GM18951 (cell line): ENCODE results near the gene CXXC5.

Experiments used
- POLR2A ChIP-seq: IDR thresholded peaks from 4 replicates; pipeline ENCODE4 v1.6.1; 2011; ENCODE audit warnings: mild to moderate bottlenecking; ENCODE audit not compliant: insufficient read length, insufficient read depth; ENCODE audit errors: extremely low read depth
- in situ Hi-C: fragments of 300-500 bp; cut with MboI; formaldehyde crosslinking; loops from one replicate; pipeline ENCODE4 v1.12.0; 2022; ENCODE audit warnings: low sequenced_read_pairs, mixed read lengths, inconsistent platforms; ENCODE audit not compliant: unreplicated experiment

Gene CXXC5

GRCh38 chr5:139634028-139634325 is 14.2 kb upstream of the CXXC5 start:
- in situ Hi-C loops = loop anchor here (5.0 kb wide), 1 partner anchor 128 kb away; no protein-coding TSS in a partner anchor

GRCh38 chr5:139634541-139634940 is 13.6 kb upstream of the CXXC5 start:
- in situ Hi-C loops = loop anchor here (5.0 kb wide), 1 partner anchor 128 kb away; no protein-coding TSS in a partner anchor
- TF ChIP-seq POLR2A = no peak

More at GRCh38 chr5:139634028-139634325, 14.2 kb upstream of the CXXC5 start:
- no peak for TF ChIP-seq POLR2A

- no peak for TF ChIP-seq POLR2A
- in situ Hi-C loops = no loop called here
Measured at GRCh38 chr5:139635191-139635590, 13.0 kb upstream of the CXXC5 start.

- no peak for TF ChIP-seq POLR2A
- in situ Hi-C loops = no loop called here
Measured at GRCh38 chr5:139635606-139636206, 12.4 kb upstream of the CXXC5 start.

- peak; percentile 44 for TF ChIP-seq POLR2A
- in situ Hi-C loops = no loop called here
Measured at GRCh38 chr5:139636207-139636792, 11.8 kb upstream of the CXXC5 start.

- no peak for TF ChIP-seq POLR2A
- in situ Hi-C loops = no loop called here
Measured at GRCh38 chr5:139636975-139637408, 11.2 kb upstream of the CXXC5 start.

GRCh38 chr5:139637438-139638089 is 10.6 kb upstream of the CXXC5 start:
- peak; percentile 40 for TF ChIP-seq POLR2A
- in situ Hi-C loops = no loop called here

- in situ Hi-C loops = no loop called here
- no peak for TF ChIP-seq POLR2A
Measured at GRCh38 chr5:139638090-139638735, 9.9 kb upstream of the CXXC5 start.

GRCh38 chr5:139638736-139639618 is 9.2 kb upstream of the CXXC5 start:
- in situ Hi-C loops = no loop called here
- TF ChIP-seq POLR2A = no peak

- in situ Hi-C loops = no loop called here
- TF ChIP-seq POLR2A = no peak
Measured at GRCh38 chr5:139639619-139640380, 8.3 kb upstream of the CXXC5 start.

GRCh38 chr5:139640421-139641115 is 7.6 kb upstream of the CXXC5 start:
- no peak for TF ChIP-seq POLR2A
- in situ Hi-C loops = no loop called here
